Middle frontal gyrus (tissue), 1 donor: ENCODE results near the gene FAM193B.

Source experiments
- DNase-seq: peaks from one replicate; pipeline ENCODE4 v3.0.0-alpha.2; 2015; ENCODE audit warnings: low spot score; ENCODE audit errors: extremely low spot score

FAM193B gene

GRCh38 chr5:177471610-177472356 lies 82.6 kb downstream of the FAM193B start:
- DNase-seq: no peak

GRCh38 chr5:177470759-177471536 lies 83.4 kb downstream of the FAM193B start:
- no peak for DNase-seq
